Prostate gland (tissue), 2 donors: ENCODE results near the gene ORC3. TPM values are rescaled to one million over a fixed set of nuclear protein-coding genes. Genes with fewer than 3 reads are reported as not detected.

Experiments used
- DNase-seq: peaks from one replicate; pipeline ENCODE4 v3.0.0-alpha.2; 2019; ENCODE audit warnings: low spot score
- H3K27ac ChIP-seq, 2 donors: fragments of 200-600 bp; sonication (generic); 2 replicates each; pipeline ENCODE4 v1.5.1; 2017 to 2019
- H3K27me3 ChIP-seq: fragments of 200-600 bp; sonication (generic); replicated peaks from 2 replicates; pipeline ENCODE4 v1.5.1; 2019; ENCODE audit not compliant: insufficient read depth
- H3K36me3 ChIP-seq, 2 donors: fragments of 200-600 bp; sonication (generic); 1 replicate in 1 of 2; 2 replicates in 1 of 2; pipeline versions ENCODE4 v1.5.1 to v1.8.1; 2017 to 2019
- H3K4me1 ChIP-seq: fragments of 200-600 bp; sonication (generic); replicated peaks from 2 replicates; pipeline ENCODE4 v1.5.1; 2019
- H3K4me3 ChIP-seq, 2 donors: fragments of 200-600 bp; sonication (generic); 2 replicates each; pipeline ENCODE4 v1.5.1; 2017 to 2019
- H3K9me3 ChIP-seq: fragments of 200-600 bp; sonication (generic); 2 replicates; pipeline ENCODE4 v1.5.1; 2017
- POLR2A ChIP-seq: fragments of 450-650 bp; IDR thresholded peaks from one replicate; pipeline ENCODE4 v1.6.1; 2016; ENCODE audit warnings: antibody characterized with exemption, mild to moderate bottlenecking
- POLR2AphosphoS5 ChIP-seq: sonication (generic); formaldehyde crosslinking; IDR thresholded peaks from one replicate; pipeline ENCODE4 v1.6.1; 2017; ENCODE audit warnings: antibody characterized with exemption
- WGBS: methylation state at CpG from one replicate; pipeline ENCODE4 v1.1.5; 2018; 5-methylcytosine and 5-hydroxymethylcytosine counted together
- intact Hi-C: fragments of 100-400 bp; cut with DNase I; formaldehyde crosslinking; loops from one replicate; pipeline ENCODE4 v1.14.2; 2022
- total RNA-seq, 2 donors: library from RNA; depleted of rRNA; stranded (reverse); fragments of >200 nt; gene quantifications; one replicate each; pipeline ENCODE4 v1.1.0, GENCODE V29; 2016
- TF ChIP-seq, protein P1 (sequence below), 4 experiments: fragments of 200-600 bp in 2 of 4; fragments of 450-650 bp in 2 of 4; sonication (generic) in 2 of 4; IDR thresholded peaks; 1 replicate in 3 of 4; 2 replicates in 1 of 4; pipeline ENCODE4 v1.5.1; 2016 to 2019; ENCODE audit warnings: antibody characterized with exemption in 4 of 4, mild to moderate bottlenecking in 2 of 4, moderate library complexity in 2 of 4

Gene ORC3
- total RNA-seq, 2 donors from 2014 or later = 18.5 to 30.9 TPM

DNA sequence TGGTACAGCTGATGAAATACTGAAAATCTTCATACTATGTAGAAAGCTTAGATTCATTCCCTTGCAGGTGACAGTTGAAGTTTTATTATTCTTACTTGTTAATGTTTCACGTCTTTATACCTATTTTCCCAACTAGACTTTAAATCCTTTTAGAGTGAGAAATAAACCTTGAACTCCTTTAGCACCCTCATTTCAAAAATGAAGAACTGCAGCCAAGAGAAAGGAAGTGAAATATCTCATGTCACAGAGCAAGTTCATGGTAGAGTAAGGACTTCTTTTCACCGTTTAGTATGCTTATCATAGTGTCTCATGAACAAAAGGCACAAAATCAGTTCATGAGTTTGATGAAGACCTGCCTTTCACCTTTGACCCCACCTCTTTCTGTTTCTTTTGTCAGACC, 38.5 kb downstream of the ORC3 start:
- no peaks in the 10 kb centered on the region for H3K36me3 ChIP-seq
- H3K4me1 ChIP-seq = no peaks in the 10 kb centered on the region
- no peaks in the 10 kb centered on the region for H3K9me3 ChIP-seq
- H3K4me3 ChIP-seq = no peak overlapping the region
- intact Hi-C loops = no loop called here
- no peaks in the 10 kb centered on the region for H3K27me3 ChIP-seq
- 74% methylated on average over 2 of the region's 2 CpGs for WGBS
- no peak overlapping the region for H3K27ac ChIP-seq
- no peak for DNase-seq
- TF ChIP-seq POLR2A = no peak
- TF ChIP-seq, protein P1, sequence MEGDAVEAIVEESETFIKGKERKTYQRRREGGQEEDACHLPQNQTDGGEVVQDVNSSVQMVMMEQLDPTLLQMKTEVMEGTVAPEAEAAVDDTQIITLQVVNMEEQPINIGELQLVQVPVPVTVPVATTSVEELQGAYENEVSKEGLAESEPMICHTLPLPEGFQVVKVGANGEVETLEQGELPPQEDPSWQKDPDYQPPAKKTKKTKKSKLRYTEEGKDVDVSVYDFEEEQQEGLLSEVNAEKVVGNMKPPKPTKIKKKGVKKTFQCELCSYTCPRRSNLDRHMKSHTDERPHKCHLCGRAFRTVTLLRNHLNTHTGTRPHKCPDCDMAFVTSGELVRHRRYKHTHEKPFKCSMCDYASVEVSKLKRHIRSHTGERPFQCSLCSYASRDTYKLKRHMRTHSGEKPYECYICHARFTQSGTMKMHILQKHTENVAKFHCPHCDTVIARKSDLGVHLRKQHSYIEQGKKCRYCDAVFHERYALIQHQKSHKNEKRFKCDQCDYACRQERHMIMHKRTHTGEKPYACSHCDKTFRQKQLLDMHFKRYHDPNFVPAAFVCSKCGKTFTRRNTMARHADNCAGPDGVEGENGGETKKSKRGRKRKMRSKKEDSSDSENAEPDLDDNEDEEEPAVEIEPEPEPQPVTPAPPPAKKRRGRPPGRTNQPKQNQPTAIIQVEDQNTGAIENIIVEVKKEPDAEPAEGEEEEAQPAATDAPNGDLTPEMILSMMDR (IDR thresholded peaks at IDR 0.05) = no peak
- TF ChIP-seq POLR2AphosphoS5 = no peak

GRCh38 chr6:87628881-87629280, 38.9 kb downstream of the ORC3 start:
- Histone ChIP-seq H3K9me3 (no peaks in the 10 kb centered on the region), H3K27me3 (no peaks in the 10 kb centered on the region), H3K4me3 (no peak overlapping the region), H3K27ac (no peak overlapping the region), H3K36me3 (no peaks in the 10 kb centered on the region), H3K4me1 (no peaks in the 10 kb centered on the region)
- TF ChIP-seq POLR2AphosphoS5 (no peak), POLR2A (no peak)
- TF ChIP-seq, protein P1 (IDR thresholded peaks at IDR 0.05) = no peak
- no peak for DNase-seq
- intact Hi-C loops = no loop called here

- Histone ChIP-seq H3K27me3 (no peaks in the 10 kb centered on the region), H3K27ac (no peak overlapping the region), H3K9me3 (no peaks in the 10 kb centered on the region), H3K4me1 (no peaks in the 10 kb centered on the region), H3K4me3 (no peak overlapping the region), H3K36me3 (no peaks in the 10 kb centered on the region)
- DNase-seq = no peak
- intact Hi-C loops = no loop called here
- no peak for TF ChIP-seq POLR2A
- TF ChIP-seq POLR2AphosphoS5 = no peak
- TF ChIP-seq, protein P1 (IDR thresholded peaks at IDR 0.05) = no peak
- 95% methylated on average over 1 of the region's 1 CpG for WGBS
Observed at GRCh38 chr6:87630746-87631145, 40.8 kb downstream of the ORC3 start.

GRCh38 chr6:87633851-87634250, 43.9 kb downstream of the ORC3 start:
- intact Hi-C loops = no loop called here
- 78% methylated on average over 3 of the region's 3 CpGs for WGBS
- no peak overlapping the region for H3K4me3 ChIP-seq
- no peak for DNase-seq
- no peaks in the 10 kb centered on the region for H3K9me3 ChIP-seq
- TF ChIP-seq, protein P1 (IDR thresholded peaks at IDR 0.05) = no peak
- no peak for TF ChIP-seq POLR2AphosphoS5
- no peak for TF ChIP-seq POLR2A
- no peak overlapping the region for H3K27ac ChIP-seq
- no peaks in the 10 kb centered on the region for H3K27me3 ChIP-seq
- no peaks in the 10 kb centered on the region for H3K36me3 ChIP-seq
- H3K4me1 ChIP-seq = no peaks in the 10 kb centered on the region

- H3K36me3 ChIP-seq = no peaks in the 10 kb centered on the region
- DNase-seq = no peak
- intact Hi-C loops = no loop called here
- no peaks in the 10 kb centered on the region for H3K9me3 ChIP-seq
- H3K27me3 ChIP-seq = no peaks in the 10 kb centered on the region
- H3K4me3 ChIP-seq = no peak overlapping the region
- no peak for TF ChIP-seq POLR2A
- TF ChIP-seq, protein P1 (IDR thresholded peaks at IDR 0.05) = no peak
- 88% methylated on average over 1 of the region's 1 CpG for WGBS
- no peak overlapping the region for H3K27ac ChIP-seq
- no peaks in the 10 kb centered on the region for H3K4me1 ChIP-seq
Observed at GRCh38 chr6:87636315-87636714, 46.4 kb downstream of the ORC3 start.
